GM12892 (cell line): ENCODE measurements around the gene TNFRSF13B.

Experiments used
- POLR2AphosphoS5 ChIP-seq: IDR thresholded peaks from 2 replicates; pipeline ENCODE4 v1.6.1; 2011; ENCODE audit warnings: low read depth, low read length, control low read depth
- TAF1 ChIP-seq: IDR thresholded peaks from 2 replicates; pipeline ENCODE4 v1.6.1; 2011; ENCODE audit warnings: low read depth, mild to moderate bottlenecking, control low read depth, low read length, borderline replicate concordance

- TF ChIP-seq POLR2AphosphoS5 = no peak
- TF ChIP-seq TAF1 = no peak
These were observed 27.4 kb downstream of the TNFRSF13B start for GRCh38 chr17:16944334-16945135.
